Body of pancreas (tissue), 2 donors: ENCODE data around the gene SCN7A. TPM values are rescaled to one million over a fixed set of nuclear protein-coding genes. Genes with fewer than 3 reads are reported as not detected.

Experiments
- total RNA-seq, 2 donors: library from RNA; depleted of rRNA; stranded (reverse); fragments of >200 nt; gene quantifications; one replicate each; pipeline ENCODE4 v1.1.0, GENCODE V29; 2016

SCN7A gene
- total RNA-seq, 2 donors from 2014 or later: 7.8 to 8.6 TPM

Other genes with a start within 250 kb of the SCN7A start
- gene SCN9A, start 118.3 kb downstream of the SCN7A start, total RNA-seq: 10 to 100 TPM in 1 of 2 donors, 1 to 10 TPM in 1; 9.9 to 11.9 TPM